ENCODE results near the gene FAM110A. TPM values are rescaled to one million over a fixed set of nuclear protein-coding genes. Genes with fewer than 3 reads are reported as not detected.

The FAM110A gene
- total and polyA plus RNA-seq, 9 of the 15 experiments (the other 6 are each of a cell fraction or from before 2014, with no cell fraction given), result 0.73 to 15.5 (median 3.6) TPM

- BruUV-seq (replicated peaks), result no TSS peak
- H3K9ac ChIP-seq (ENCODE audit: insufficient read depth in 1 of 2, low read depth in 2 of 2, low read length in 2 of 2), result no peak overlapping the region
- DNase-seq (ENCODE audit: extremely low read depth in 1 of 4, low spot score in 3 of 4) (peak in 1 of 4 experiments; percentile 14), ATAC-seq (no peak), FAIRE-seq (no peak)
- H3K9me1 ChIP-seq (ENCODE audit: control insufficient read depth, insufficient read depth, low read length), result no peaks in the 10 kb centered on the region
- ChIA-PET CTCF (ENCODE audit: low intra/inter-chr PET ratio) (no interaction called here), POLR2A (no interaction called here)
- H3K4me2 ChIP-seq (ENCODE audit: insufficient read depth, low read length), result no peak overlapping the region
- H3K36me3 ChIP-seq (ENCODE audit: control insufficient read depth, insufficient read depth, low read length), result no peaks in the 10 kb centered on the region
- WGBS (ENCODE audit: insufficient coverage, low coverage, missing lambda C conversion rate), result 0% methylated on average over 2 of the region's 2 CpGs
- H4K20me1 ChIP-seq (replicated peaks; ENCODE audit: control insufficient read depth, insufficient read depth, low read length), result no peaks in the 10 kb centered on the region
- no peak overlapping the region for H2AFZ ChIP-seq (ENCODE audit: low read depth, low read length)
- in situ Hi-C loops (cut with MboI) (no loop called here), intact Hi-C loops (cut with micrococcal nuclease) (no loop called here)
- H3K9me3 ChIP-seq (replicated peaks; ENCODE audit: control insufficient read depth, insufficient read depth, low read depth, low read length), result no peaks in the 10 kb centered on the region
- H3K27ac ChIP-seq (ENCODE audit: extremely low read depth, low read depth, low read length), result no peak overlapping the region
- no peak overlapping the region for H3K4me3 ChIP-seq
- H3K79me2 ChIP-seq (ENCODE audit: control insufficient read depth, insufficient read depth, low read length), result no peaks in the 10 kb centered on the region
- no peak for TF ChIP-seq ZNF583 (CRISPR knock-in tag; IDR thresholded peaks at IDR 0.05)
- TF ChIP-seq RBBP5 (IDR thresholded peaks at IDR 0.05; ENCODE audit: borderline replicate concordance, insufficient read depth, low read length, poor library complexity, severe bottlenecking), result no peak
- TF ChIP-seq ZFP91 (CRISPR knock-in tag; IDR thresholded peaks at IDR 0.05), result no peak
- no peak for TF ChIP-seq CREB3 (tag; conservative IDR thresholded peaks at IDR 0.05; ENCODE audit: low read depth)
- no peak for TF ChIP-seq NFRKB (IDR thresholded peaks at IDR 0.05; ENCODE audit: low read depth)
- no peak for TF ChIP-seq ZNF780A (CRISPR knock-in tag; IDR thresholded peaks at IDR 0.05)
- no peak for TF ChIP-seq TAF15 (IDR thresholded peaks at IDR 0.05; ENCODE audit: low read depth, low read length)
- no peak for TF ChIP-seq MLLT1 (IDR thresholded peaks at IDR 0.05)
- TF ChIP-seq ZNF239 (CRISPR knock-in tag; IDR thresholded peaks at IDR 0.05), result no peak
- TF ChIP-seq FIP1L1 (IDR thresholded peaks at IDR 0.05; ENCODE audit: low read depth, low read length, poor library complexity, severe bottlenecking), result no peak
- peaks cover 0 to 6% of the 10 kb centered on the region in 2 experiments; a peak in 2 of 5 replicates for H3K4me1 ChIP-seq (replicated peaks in 1 of 2; ENCODE audit: control insufficient read depth in 2 of 2, insufficient read depth in 2 of 2, low read length in 2 of 2)
- peaks cover 3 to 33% of the 10 kb centered on the region in 2 experiments; a peak in 4 of 5 replicates for H3K27me3 ChIP-seq (ENCODE audit: control insufficient read depth in 2 of 2, insufficient read depth in 2 of 2, low read length in 2 of 2)
Measured at GRCh38 chr20:887137-887536, 53.6 kb downstream of the FAM110A start.
